Measurements from ENCODE around the gene DEDD. TPM values are rescaled to one million over a fixed set of nuclear protein-coding genes. Genes with fewer than 3 reads are reported as not detected.
A peak's percentile ranks its signal among the peaks of the same experiment; 100 is the strongest.

Gene DEDD
- total RNA-seq, 1 experiment from 2014 or later = 33.8 TPM

DNA sequence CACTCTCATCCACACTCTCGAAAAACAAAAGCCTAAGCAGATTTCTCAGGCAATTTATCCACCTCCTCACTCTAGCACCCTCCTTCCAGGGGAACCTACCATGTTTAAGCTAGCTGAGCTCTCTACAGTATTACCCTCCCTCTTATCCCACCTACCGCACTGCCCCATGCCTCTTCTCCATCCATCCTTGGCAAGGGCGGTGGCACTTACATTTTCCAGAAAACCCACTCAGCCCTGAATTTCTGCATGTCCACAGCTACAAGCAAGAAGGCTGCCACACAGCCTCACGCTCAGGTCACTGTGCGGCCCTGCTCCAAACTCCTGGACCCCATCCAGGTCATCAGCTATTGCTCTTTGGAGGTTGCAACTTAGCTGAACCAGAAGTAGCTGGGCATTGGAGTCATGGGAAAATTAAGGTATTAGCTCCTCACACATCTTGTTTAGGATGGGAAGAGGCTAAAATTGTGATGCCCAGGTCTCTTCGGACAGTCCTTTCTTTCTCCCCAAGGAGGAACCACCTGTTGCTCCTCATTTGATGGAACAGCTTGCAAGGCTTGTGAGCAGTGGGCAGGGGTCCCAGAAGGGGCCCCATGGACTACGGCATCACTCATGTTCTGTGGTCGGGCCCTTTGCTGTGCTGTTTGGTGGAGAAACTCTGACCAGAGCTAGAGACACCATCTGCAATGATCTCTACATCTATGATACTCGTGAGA, 33.2 kb downstream of the DEDD start:
- no peaks in the 10 kb centered on the region for H3K27me3 Mint-ChIP-seq (ENCODE audit: insufficient read depth, unreplicated experiment)
- Histone ChIP-seq H3K36me3 (ENCODE audit: control insufficient read depth, insufficient read depth, low read length) (no peaks in the 10 kb centered on the region; the same call in 1 of the 2 replicates), H3K4me1 (no peaks in the 10 kb centered on the region), H3K9me3 (no peaks in the 10 kb centered on the region), H3K27me3 (replicated peaks; ENCODE audit: control insufficient read depth, insufficient read depth, low read length) (no peaks in the 10 kb centered on the region), H3K4me3 (ENCODE audit: low read depth, low read length) (peak overlapping the region; percentile 60)
- intact Hi-C loops (cut with micrococcal nuclease; ENCODE audit: unreplicated experiment) = loop anchor here (5.0 kb wide), 2 partner anchors 37 to 147 kb away; partner anchors contain the start of gene ITLN2
- TF ChIP-seq, protein P1, sequence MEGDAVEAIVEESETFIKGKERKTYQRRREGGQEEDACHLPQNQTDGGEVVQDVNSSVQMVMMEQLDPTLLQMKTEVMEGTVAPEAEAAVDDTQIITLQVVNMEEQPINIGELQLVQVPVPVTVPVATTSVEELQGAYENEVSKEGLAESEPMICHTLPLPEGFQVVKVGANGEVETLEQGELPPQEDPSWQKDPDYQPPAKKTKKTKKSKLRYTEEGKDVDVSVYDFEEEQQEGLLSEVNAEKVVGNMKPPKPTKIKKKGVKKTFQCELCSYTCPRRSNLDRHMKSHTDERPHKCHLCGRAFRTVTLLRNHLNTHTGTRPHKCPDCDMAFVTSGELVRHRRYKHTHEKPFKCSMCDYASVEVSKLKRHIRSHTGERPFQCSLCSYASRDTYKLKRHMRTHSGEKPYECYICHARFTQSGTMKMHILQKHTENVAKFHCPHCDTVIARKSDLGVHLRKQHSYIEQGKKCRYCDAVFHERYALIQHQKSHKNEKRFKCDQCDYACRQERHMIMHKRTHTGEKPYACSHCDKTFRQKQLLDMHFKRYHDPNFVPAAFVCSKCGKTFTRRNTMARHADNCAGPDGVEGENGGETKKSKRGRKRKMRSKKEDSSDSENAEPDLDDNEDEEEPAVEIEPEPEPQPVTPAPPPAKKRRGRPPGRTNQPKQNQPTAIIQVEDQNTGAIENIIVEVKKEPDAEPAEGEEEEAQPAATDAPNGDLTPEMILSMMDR (IDR thresholded peaks at IDR 0.05; ENCODE audit: insufficient read depth in 1 of 2, low read depth in 1 of 2, low read length in 1 of 2, severe bottlenecking in 1 of 2, unreplicated experiment in 1 of 2) = no peak
- ChIA-PET POLR2A (interaction anchor here (1.0 to 1.5 kb wide), 3 partner anchors 34 to 78 kb away, joined by 3 to 7 read pairs (median 4); partner anchors contain the start of genes F11R and USF1), CTCF (interaction anchor here (0.7 to 3.9 kb wide), 4 partner anchors 18 to 101 kb away, joined by 3 to 32 read pairs (median 12); partner anchors contain the start of genes ARHGAP30, DEDD, NIT1 and PFDN2)
- peak overlapping the region; percentile 6 for H3K27ac Mint-ChIP-seq (ENCODE audit: unreplicated experiment)
- H3K9me3 Mint-ChIP-seq (ENCODE audit: unreplicated experiment) = no peaks in the 10 kb centered on the region
- H3K36me3 Mint-ChIP-seq (ENCODE audit: insufficient read depth, unreplicated experiment) = peaks cover 31% of the 10 kb centered on the region
- no TSS peak for BruUV-seq (replicated peaks)
- H3K4me1 Mint-ChIP-seq (ENCODE audit: low read depth, unreplicated experiment) = peaks cover 16% of the 10 kb centered on the region
- DNase-seq = no peak
- peak overlapping the region; percentile 70 for H3K4me3 Mint-ChIP-seq (ENCODE audit: unreplicated experiment)

GRCh38 chr1:161098210-161099068, 34.0 kb downstream of the DEDD start, which contains the start of gene KLHDC9:
KLHDC9 (plus strand) TSS chr1:161098361; CDS start chr1:161098536, 175 bp downstream.
- ChIA-PET POLR2A (interaction anchor here (0.6 to 1.5 kb wide), 4 partner anchors 35 to 135 kb away, joined by 3 to 6 read pairs (median 4); partner anchors contain the start of genes F11R and USF1), CTCF (interaction anchor here (0.6 to 3.9 kb wide), 16 partner anchors 13 to 147 kb away, joined by 3 to 32 read pairs (median 4); partner anchors contain the start of genes ARHGAP30, DEDD, F11R and NIT1)
- H3K9me3 Mint-ChIP-seq (ENCODE audit: unreplicated experiment) = no peaks in the 10 kb centered on the region
- H3K4me3 ChIP-seq (ENCODE audit: low read depth, low read length) = peak within 1 kb of the TSS; percentile 60
- H3K36me3 ChIP-seq (ENCODE audit: control insufficient read depth, insufficient read depth, low read length) = no peaks in the 10 kb centered on the region; the same call in 1 of the 2 replicates
- TF ChIP-seq, protein P1 (IDR thresholded peaks at IDR 0.05; ENCODE audit: insufficient read depth in 1 of 2, low read depth in 1 of 2, low read length in 1 of 2, severe bottlenecking in 1 of 2, unreplicated experiment in 1 of 2) = peak in 1 of 2 experiments; percentile 26
- H3K9me3 ChIP-seq = no peaks in the 10 kb centered on the region
- peak within 1 kb of the TSS; percentile 82 for H3K27ac Mint-ChIP-seq (ENCODE audit: unreplicated experiment)
- peaks cover 31% of the 10 kb centered on the region for H3K36me3 Mint-ChIP-seq (ENCODE audit: insufficient read depth, unreplicated experiment)
- DNase-seq = peak; percentile 88 to 92
- H3K27me3 Mint-ChIP-seq (ENCODE audit: insufficient read depth, unreplicated experiment) = no peaks in the 10 kb centered on the region
- BruUV-seq (replicated peaks) = no TSS peak
- intact Hi-C loops (cut with micrococcal nuclease; ENCODE audit: unreplicated experiment) = loop anchor here (1.0 to 5.0 kb wide), 6 partner anchors 26 to 146 kb away; partner anchors contain the start of genes ITLN2 and USF1
- H3K4me1 ChIP-seq = no peaks in the 10 kb centered on the region
- H3K4me1 Mint-ChIP-seq (ENCODE audit: low read depth, unreplicated experiment) = peaks cover 16% of the 10 kb centered on the region
- no peaks in the 10 kb centered on the region for H3K27me3 ChIP-seq (replicated peaks; ENCODE audit: control insufficient read depth, insufficient read depth, low read length)
- H3K4me3 Mint-ChIP-seq (ENCODE audit: unreplicated experiment) = peak within 1 kb of the TSS; percentile 70

Data from Caco-2 (cell line).